ENCODE measurements around the gene NFKBIA.
"Not testable (repeated sequence)": the region's sequence is repeated elsewhere in the genome, so short reads cannot be mapped to it uniquely, and the experiment has no call there.

The NFKBIA gene

GRCh38 chr14:35404449-35405303 lies at the start of gene NFKBIA:
Gene NFKBIA (minus strand): TSS chr14:35404749. CDS start chr14:35404644, 105 bp downstream.
- peak; percentile 93 to 97 (median 96) for DNase-seq (ENCODE audit: low read depth in 3 of 3, low spot score in 1 of 3)

GRCh38 chr14:35446450-35446849 lies 41.9 kb upstream of the NFKBIA start:
- no peak for DNase-seq (ENCODE audit: low read depth in 3 of 3, low spot score in 1 of 3)

- no peak for DNase-seq (ENCODE audit: low read depth in 3 of 3, low spot score in 1 of 3)
Measured at GRCh38 chr14:35444104-35444503, 39.6 kb upstream of the NFKBIA start.

- no peak for DNase-seq (ENCODE audit: low read depth in 3 of 3, low spot score in 1 of 3)
Measured at GRCh38 chr14:35441160-35441559, 36.6 kb upstream of the NFKBIA start.

GRCh38 chr14:35438910-35439713 lies 34.6 kb upstream of the NFKBIA start:
- DNase-seq (ENCODE audit: low read depth in 3 of 3, low spot score in 1 of 3) = no peak

- not testable (repeated sequence) for DNase-seq (ENCODE audit: low read depth in 3 of 3, low spot score in 1 of 3)
Measured at GRCh38 chr14:35438492-35438891, 33.9 kb upstream of the NFKBIA start.

- DNase-seq (ENCODE audit: low read depth in 3 of 3, low spot score in 1 of 3) = no peak
Measured at GRCh38 chr14:35435177-35435576, 30.6 kb upstream of the NFKBIA start.

- no peak for DNase-seq (ENCODE audit: low read depth in 3 of 3, low spot score in 1 of 3)
Measured at GRCh38 chr14:35433826-35434225, 29.3 kb upstream of the NFKBIA start.

GRCh38 chr14:35430459-35431199 lies 26.1 kb upstream of the NFKBIA start:
- no peak for DNase-seq (ENCODE audit: low read depth in 3 of 3, low spot score in 1 of 3)

- DNase-seq (ENCODE audit: low read depth in 3 of 3, low spot score in 1 of 3) = no peak
Measured at GRCh38 chr14:35429951-35430350, 25.4 kb upstream of the NFKBIA start.

GRCh38 chr14:35425850-35426249 lies 21.3 kb upstream of the NFKBIA start:
- DNase-seq (ENCODE audit: low read depth in 3 of 3, low spot score in 1 of 3) = no peak

- DNase-seq (ENCODE audit: low read depth in 3 of 3, low spot score in 1 of 3) = no peak
Measured at GRCh38 chr14:35423621-35424020, 19.1 kb upstream of the NFKBIA start.

GRCh38 chr14:35420036-35420811 lies 15.7 kb upstream of the NFKBIA start:
- DNase-seq (ENCODE audit: low read depth in 3 of 3, low spot score in 1 of 3) = no peak

GRCh38 chr14:35419429-35419841 lies 14.9 kb upstream of the NFKBIA start:
- no peak for DNase-seq (ENCODE audit: low read depth in 3 of 3, low spot score in 1 of 3)

GRCh38 chr14:35418093-35418492 lies 13.5 kb upstream of the NFKBIA start:
- no peak for DNase-seq (ENCODE audit: low read depth in 3 of 3, low spot score in 1 of 3)

GRCh38 chr14:35416108-35416750 lies 11.7 kb upstream of the NFKBIA start:
- DNase-seq (ENCODE audit: low read depth in 3 of 3, low spot score in 1 of 3) = peak in 2 of 3 donors; percentile 35 to 45

- no peak for DNase-seq (ENCODE audit: low read depth in 3 of 3, low spot score in 1 of 3)
Measured at GRCh38 chr14:35414365-35414764, 9.8 kb upstream of the NFKBIA start.

GRCh38 chr14:35412272-35413056 lies 7.9 kb upstream of the NFKBIA start:
- no peak for DNase-seq (ENCODE audit: low read depth in 3 of 3, low spot score in 1 of 3)

GRCh38 chr14:35410858-35411257 lies 6.3 kb upstream of the NFKBIA start:
- no peak for DNase-seq (ENCODE audit: low read depth in 3 of 3, low spot score in 1 of 3)

Measured in stimulated activated CD4-positive, alpha-beta T cell treated with anti-CD3 and anti-CD28 coated beads, TNF-alpha, amount 100 ng/mL, for 1 hour (primary cell).